ENCODE measurements around the gene AUP1.

The AUP1 gene

GRCh38 chr2:74511104-74511989, 18.2 kb downstream of the AUP1 start:
- DNase-seq: no peak

- DNase-seq: no peak
These were observed 19.2 kb downstream of the AUP1 start for GRCh38 chr2:74510272-74510671.

GRCh38 chr2:74507926-74508520, 21.5 kb downstream of the AUP1 start:
- DNase-seq: peak in 1 of 2 donors; percentile 19

GRCh38 chr2:74507145-74507925, 22.2 kb downstream of the AUP1 start, which contains the start of gene PCGF1:
Gene PCGF1, minus strand, starts transcription at chr2:74507695. Its CDS starts 27 bp downstream, at chr2:74507668.
- peak; percentile 99 to 100 for DNase-seq

GRCh38 chr2:74505448-74506246, 23.9 kb downstream of the AUP1 start:
- no peak for DNase-seq

GRCh38 chr2:74504591-74504990, 24.9 kb downstream of the AUP1 start:
- no peak for DNase-seq

- DNase-seq: no peak
These were observed 25.7 kb downstream of the AUP1 start for GRCh38 chr2:74503506-74504475.

GRCh38 chr2:74502720-74503505, 26.6 kb downstream of the AUP1 start:
- peak in 1 of 2 donors; percentile 27 for DNase-seq

- DNase-seq: no peak
These were observed 27.3 kb downstream of the AUP1 start for GRCh38 chr2:74502147-74502719.

- DNase-seq: no peak
These were observed 28.0 kb downstream of the AUP1 start for GRCh38 chr2:74501335-74502071.

GRCh38 chr2:74500578-74500946, 28.9 kb downstream of the AUP1 start:
- no peak for DNase-seq

GRCh38 chr2:74499940-74500577, 29.4 kb downstream of the AUP1 start:
- DNase-seq: no peak

- DNase-seq: no peak
These were observed 30.1 kb downstream of the AUP1 start, which contains the start of gene LBX2 for GRCh38 chr2:74499267-74499939. Gene LBX2, minus strand, starts transcription at chr2:74499603. Its CDS starts 66 bp downstream, at chr2:74499537.

GRCh38 chr2:74498500-74499266, 30.8 kb downstream of the AUP1 start:
- DNase-seq: no peak

GRCh38 chr2:74497777-74498499, 31.6 kb downstream of the AUP1 start:
- DNase-seq: no peak

GRCh38 chr2:74496997-74497776, 32.3 kb downstream of the AUP1 start:
- DNase-seq: no peak

All from activated CD4-positive, alpha-beta T cell treated with anti-CD3 and anti-CD28 coated beads for 4 hours (primary cell).